ENCODE results near the gene KDM4B. TPM values are rescaled to one million over a fixed set of nuclear protein-coding genes. Genes with fewer than 3 reads are reported as not detected.

The KDM4B gene
- total RNA-seq, 1 donor from 2014 or later = 34.1 TPM

- Histone ChIP-seq H3K27me3 (ENCODE audit: low read depth) (no peaks in the 10 kb centered on the region), H3K36me3 (peaks cover 45% of the 10 kb centered on the region), H3K4me3 (no peak overlapping the region), H3K27ac (replicated peaks) (no peak overlapping the region), H3K9me3 (replicated peaks) (peaks cover 6% of the 10 kb centered on the region), H3K4me1 (no peaks in the 10 kb centered on the region)
- no peak for TF ChIP-seq CTCF (IDR thresholded peaks at IDR 0.05; ENCODE audit: borderline replicate concordance)
- intact Hi-C loops (cut with micrococcal nuclease) = no loop called here
- no peak for DNase-seq
These were observed 184.0 kb downstream of the KDM4B start for GRCh38 chr19:5152767-5153532.

GRCh38 chr19:5153601-5154128 is 184.8 kb downstream of the KDM4B start:
- no peaks in the 10 kb centered on the region for H3K4me1 ChIP-seq
- no peak for DNase-seq
- TF ChIP-seq CTCF (IDR thresholded peaks at IDR 0.05; ENCODE audit: borderline replicate concordance) = no peak
- intact Hi-C loops (cut with micrococcal nuclease) = no loop called here
- H3K9me3 ChIP-seq (replicated peaks) = peaks cover 13% of the 10 kb centered on the region
- H3K27ac ChIP-seq (replicated peaks) = no peak overlapping the region
- no peaks in the 10 kb centered on the region for H3K27me3 ChIP-seq (ENCODE audit: low read depth)
- H3K4me3 ChIP-seq = no peak overlapping the region
- peaks cover 37% of the 10 kb centered on the region for H3K36me3 ChIP-seq

GRCh38 chr19:5154129-5154798 is 185.4 kb downstream of the KDM4B start:
- peak; percentile 47 for TF ChIP-seq CTCF (IDR thresholded peaks at IDR 0.05; ENCODE audit: borderline replicate concordance)
- peaks cover 19% of the 10 kb centered on the region for H3K9me3 ChIP-seq (replicated peaks)
- no peak overlapping the region for H3K27ac ChIP-seq (replicated peaks)
- intact Hi-C loops (cut with micrococcal nuclease) = no loop called here
- peaks cover 32% of the 10 kb centered on the region for H3K36me3 ChIP-seq
- no peaks in the 10 kb centered on the region for H3K27me3 ChIP-seq (ENCODE audit: low read depth)
- H3K4me1 ChIP-seq = no peaks in the 10 kb centered on the region
- DNase-seq = no peak
- H3K4me3 ChIP-seq = no peak overlapping the region

GRCh38 chr19:5154799-5155426 is 186.0 kb downstream of the KDM4B start:
- intact Hi-C loops (cut with micrococcal nuclease) = no loop called here
- no peaks in the 10 kb centered on the region for H3K27me3 ChIP-seq (ENCODE audit: low read depth)
- H3K4me1 ChIP-seq = no peaks in the 10 kb centered on the region
- DNase-seq = no peak
- TF ChIP-seq CTCF (IDR thresholded peaks at IDR 0.05; ENCODE audit: borderline replicate concordance) = no peak
- H3K4me3 ChIP-seq = no peak overlapping the region
- no peak overlapping the region for H3K27ac ChIP-seq (replicated peaks)
- peaks cover 25% of the 10 kb centered on the region for H3K36me3 ChIP-seq
- peaks cover 20% of the 10 kb centered on the region for H3K9me3 ChIP-seq (replicated peaks)

- Histone ChIP-seq H3K27me3 (ENCODE audit: low read depth) (no peaks in the 10 kb centered on the region), H3K4me1 (no peaks in the 10 kb centered on the region), H3K36me3 (peaks cover 19% of the 10 kb centered on the region), H3K4me3 (no peak overlapping the region), H3K27ac (replicated peaks) (no peak overlapping the region), H3K9me3 (replicated peaks) (peaks cover 20% of the 10 kb centered on the region)
- intact Hi-C loops (cut with micrococcal nuclease) = no loop called here
- DNase-seq = no peak
- no peak for TF ChIP-seq CTCF (IDR thresholded peaks at IDR 0.05; ENCODE audit: borderline replicate concordance)
These were observed 186.8 kb downstream of the KDM4B start for GRCh38 chr19:5155586-5156210.

Measured in left ventricle myocardium inferior (tissue), 1 donor.